Thoracic aorta (tissue), 2 donors: ENCODE measurements around the gene GTF3C4. TPM values are rescaled to one million over a fixed set of nuclear protein-coding genes. Genes with fewer than 3 reads are reported as not detected.

Experiments used
- ATAC-seq: fragments of 150-250 bp; one replicate; pipeline ENCODE4 v1.8.0; 2017; ENCODE audit warnings: low read depth; ENCODE audit not compliant: insufficient number of reproducible peaks, low FRiP score
- DNase-seq: peaks from one replicate; pipeline ENCODE4 v3.0.0-alpha.2; 2020; ENCODE audit warnings: low spot score
- H3K27ac ChIP-seq, 2 donors: fragments of 200-600 bp; sonication (generic); 1 replicate in 1 of 2; 2 replicates in 1 of 2; pipeline ENCODE4 v1.5.1; 2016; ENCODE audit warnings: mild to moderate bottlenecking in 2 of 2, moderate library complexity in 2 of 2
- H3K27me3 ChIP-seq: fragments of 200-600 bp; sonication (generic); replicated peaks from 2 replicates; pipeline ENCODE4 v1.6.0; 2016; ENCODE audit warnings: mild to moderate bottlenecking; ENCODE audit not compliant: insufficient read depth
- H3K36me3 ChIP-seq: fragments of 200-600 bp; sonication (generic); one replicate; pipeline ENCODE4 v1.5.1; 2016
- H3K4me1 ChIP-seq, 2 donors: fragments of 200-600 bp; sonication (generic); 1 replicate in 1 of 2; 2 replicates in 1 of 2; pipeline versions ENCODE4 v1.5.1 to v1.6.0; 2016; ENCODE audit warnings: low read depth in 2 of 2, mild to moderate bottlenecking in 1 of 2; ENCODE audit not compliant: control insufficient read depth in 1 of 2
- H3K4me3 ChIP-seq: fragments of 200-600 bp; sonication (generic); 2 replicates; pipeline ENCODE4 v1.5.1; 2016; ENCODE audit warnings: mild to moderate bottlenecking
- H3K9me3 ChIP-seq: fragments of 200-600 bp; sonication (generic); 2 replicates; pipeline ENCODE4 v1.5.1; 2016
- total RNA-seq, 2 donors: library from RNA; depleted of rRNA; stranded (reverse); fragments of >200 nt; gene quantifications; one replicate each; pipeline versions ENCODE4 v1.1.0 to v1.2.3, GENCODE V29; 2016
- TF ChIP-seq, protein P1 (sequence below): fragments of 200-600 bp; sonication (generic); IDR thresholded peaks from one replicate; pipeline ENCODE4 v1.5.1; 2019; ENCODE audit warnings: antibody characterized with exemption

The GTF3C4 gene
- total RNA-seq, 2 donors from 2014 or later = 7.2 to 16.4 TPM

DNA sequence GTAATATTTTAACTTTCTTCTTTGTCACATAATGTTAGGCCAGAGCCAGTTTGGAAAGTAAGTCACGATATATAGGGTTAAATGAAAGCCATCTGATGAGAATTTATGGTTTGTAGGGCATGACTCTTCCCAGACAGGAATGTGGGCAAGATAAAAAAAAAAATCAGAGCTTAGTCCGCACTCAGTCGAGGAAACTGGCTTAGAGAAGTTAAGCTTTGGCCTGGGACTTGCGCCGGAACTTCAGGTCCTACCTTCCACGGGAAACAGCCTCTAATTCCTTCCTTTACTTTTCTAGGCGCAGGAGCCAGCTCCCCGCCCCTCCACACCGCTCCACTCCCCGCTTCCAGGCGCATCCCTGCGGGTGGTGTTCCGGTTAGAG is 956 bp upstream of the GTF3C4 start:
- Histone ChIP-seq H3K4me1 (peaks cover 11 to 34% of the 10 kb centered on the region in 2 donors), H3K36me3 (no peaks in the 10 kb centered on the region), H3K4me3 (peak overlapping the region; percentile 94), H3K9me3 (no peaks in the 10 kb centered on the region), H3K27ac (peak overlapping the region; percentile 95 to 98), H3K27me3 (no peaks in the 10 kb centered on the region)
- TF ChIP-seq, protein P1, sequence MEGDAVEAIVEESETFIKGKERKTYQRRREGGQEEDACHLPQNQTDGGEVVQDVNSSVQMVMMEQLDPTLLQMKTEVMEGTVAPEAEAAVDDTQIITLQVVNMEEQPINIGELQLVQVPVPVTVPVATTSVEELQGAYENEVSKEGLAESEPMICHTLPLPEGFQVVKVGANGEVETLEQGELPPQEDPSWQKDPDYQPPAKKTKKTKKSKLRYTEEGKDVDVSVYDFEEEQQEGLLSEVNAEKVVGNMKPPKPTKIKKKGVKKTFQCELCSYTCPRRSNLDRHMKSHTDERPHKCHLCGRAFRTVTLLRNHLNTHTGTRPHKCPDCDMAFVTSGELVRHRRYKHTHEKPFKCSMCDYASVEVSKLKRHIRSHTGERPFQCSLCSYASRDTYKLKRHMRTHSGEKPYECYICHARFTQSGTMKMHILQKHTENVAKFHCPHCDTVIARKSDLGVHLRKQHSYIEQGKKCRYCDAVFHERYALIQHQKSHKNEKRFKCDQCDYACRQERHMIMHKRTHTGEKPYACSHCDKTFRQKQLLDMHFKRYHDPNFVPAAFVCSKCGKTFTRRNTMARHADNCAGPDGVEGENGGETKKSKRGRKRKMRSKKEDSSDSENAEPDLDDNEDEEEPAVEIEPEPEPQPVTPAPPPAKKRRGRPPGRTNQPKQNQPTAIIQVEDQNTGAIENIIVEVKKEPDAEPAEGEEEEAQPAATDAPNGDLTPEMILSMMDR = no peak
- DNase-seq (no peak), ATAC-seq (peak; percentile 12)

DNA sequence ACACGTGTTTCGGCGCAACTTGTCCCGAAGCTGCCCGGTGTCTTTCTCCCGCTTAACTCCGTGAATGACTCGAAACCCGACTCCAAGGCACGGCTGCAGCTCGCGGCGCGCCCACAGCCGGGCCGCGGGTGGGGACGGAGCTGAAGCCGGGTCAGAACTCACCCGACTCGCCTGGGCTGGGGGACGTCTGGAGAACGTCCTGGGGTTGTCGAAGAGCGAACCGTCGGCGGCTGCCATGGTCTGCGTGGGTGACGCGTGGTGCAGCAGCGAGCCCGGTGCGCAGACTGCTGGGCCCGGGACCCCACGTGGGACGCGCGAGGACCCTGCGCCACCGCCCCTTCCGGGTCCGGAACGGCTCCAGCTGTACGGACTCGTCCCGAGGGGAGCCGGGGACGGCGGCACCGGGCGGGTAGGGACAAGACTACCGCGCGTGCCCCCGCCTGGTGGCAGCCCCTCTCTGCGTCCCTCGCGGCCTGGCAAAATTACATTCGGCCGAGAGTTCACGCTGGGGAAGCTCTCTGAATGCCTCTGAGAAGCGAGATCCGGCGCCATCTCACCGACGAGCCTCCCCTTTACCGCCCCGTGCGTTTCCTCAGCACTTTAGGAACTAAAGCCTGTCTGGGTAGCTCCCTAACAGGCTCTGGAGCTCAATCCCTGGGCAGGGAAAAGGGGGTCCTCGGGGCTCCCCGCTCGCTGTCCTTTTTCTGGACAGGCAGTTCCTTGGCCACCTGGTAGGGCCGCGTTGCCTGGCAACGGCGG is 387 bp upstream of the GTF3C4 start, which contains the start of gene DDX31:
TSS of gene DDX31 (minus strand) at position 286 of the 759 bp plus-strand sequence. CDS start at position 237, 49 bp downstream.
- no peaks in the 10 kb centered on the region for H3K27me3 ChIP-seq
- ATAC-seq = peak; percentile 82
- TF ChIP-seq, protein P1 = no peak
- no peaks in the 10 kb centered on the region for H3K9me3 ChIP-seq
- no peaks in the 10 kb centered on the region for H3K36me3 ChIP-seq
- peak within 1 kb of the TSS; percentile 95 to 98 for H3K27ac ChIP-seq
- peaks cover 11 to 36% of the 10 kb centered on the region in 2 donors for H3K4me1 ChIP-seq
- H3K4me3 ChIP-seq = peak within 1 kb of the TSS; percentile 94
- peak; percentile 51 for DNase-seq

DNA sequence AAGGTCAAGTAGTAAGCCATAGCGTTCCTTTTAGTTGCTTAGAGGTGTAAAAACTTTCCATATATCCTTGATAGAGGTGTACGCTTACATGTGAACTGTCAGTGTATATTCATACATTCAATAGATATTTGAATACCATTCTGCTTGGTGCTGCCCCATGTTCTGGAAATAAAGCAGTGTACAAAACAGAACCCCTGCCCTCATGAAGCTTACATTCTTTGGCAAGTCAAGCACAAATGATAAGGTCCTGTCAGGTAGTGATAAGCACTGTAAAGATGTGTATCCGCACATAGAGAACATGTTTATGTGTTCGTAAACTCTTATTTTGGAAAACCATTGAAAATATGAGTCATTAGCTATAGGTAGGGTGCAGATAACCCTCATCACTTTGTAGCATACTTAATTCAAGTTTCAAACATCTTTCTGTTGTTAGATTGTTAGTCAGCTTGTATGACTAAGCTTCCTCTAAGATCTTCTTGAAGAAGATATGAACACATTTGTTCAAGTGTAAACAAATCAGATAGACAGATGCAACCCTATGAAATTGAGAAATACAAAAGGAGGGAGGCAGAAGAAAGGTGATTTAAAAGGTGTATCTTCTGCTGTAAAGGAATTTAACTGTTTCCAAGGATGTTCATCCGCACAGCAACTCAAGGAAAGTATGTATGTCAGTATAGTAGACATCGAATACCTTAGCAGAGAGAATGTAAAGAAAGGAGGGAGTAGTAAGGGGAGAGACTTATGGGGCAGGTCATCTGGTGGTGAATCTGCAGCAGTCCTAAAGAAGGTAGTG is 1.6 kb downstream of the GTF3C4 start:
- no peak overlapping the region for H3K27ac ChIP-seq
- no peaks in the 10 kb centered on the region for H3K9me3 ChIP-seq
- H3K4me1 ChIP-seq = peaks cover 14 to 47% of the 10 kb centered on the region in 2 donors
- H3K27me3 ChIP-seq = no peaks in the 10 kb centered on the region
- H3K36me3 ChIP-seq = no peaks in the 10 kb centered on the region
- DNase-seq (no peak), ATAC-seq (no peak)
- TF ChIP-seq, protein P1 = no peak
- peak overlapping the region; percentile 94 for H3K4me3 ChIP-seq

DNA sequence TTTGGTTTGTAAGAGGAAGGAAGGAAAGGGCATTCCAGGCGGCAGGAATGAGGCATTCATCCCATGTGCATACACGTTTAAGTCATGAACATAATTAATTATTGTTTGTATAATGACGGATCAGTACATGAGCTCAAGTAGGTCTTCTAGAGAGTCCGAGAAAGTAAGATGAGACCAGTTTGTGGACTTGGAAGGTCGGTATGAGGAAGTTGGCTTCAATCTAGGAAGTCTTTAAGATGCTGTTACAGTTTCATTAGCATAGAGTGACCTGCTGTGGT is 2.1 kb downstream of the GTF3C4 start:
- no peak for ATAC-seq
- TF ChIP-seq, protein P1 = no peak
- Histone ChIP-seq H3K36me3 (no peaks in the 10 kb centered on the region), H3K27me3 (no peaks in the 10 kb centered on the region), H3K9me3 (no peaks in the 10 kb centered on the region), H3K4me3 (no peak overlapping the region), H3K4me1 (peaks cover 14 to 47% of the 10 kb centered on the region in 2 donors), H3K27ac (no peak overlapping the region)
- no peak for DNase-seq

DNA sequence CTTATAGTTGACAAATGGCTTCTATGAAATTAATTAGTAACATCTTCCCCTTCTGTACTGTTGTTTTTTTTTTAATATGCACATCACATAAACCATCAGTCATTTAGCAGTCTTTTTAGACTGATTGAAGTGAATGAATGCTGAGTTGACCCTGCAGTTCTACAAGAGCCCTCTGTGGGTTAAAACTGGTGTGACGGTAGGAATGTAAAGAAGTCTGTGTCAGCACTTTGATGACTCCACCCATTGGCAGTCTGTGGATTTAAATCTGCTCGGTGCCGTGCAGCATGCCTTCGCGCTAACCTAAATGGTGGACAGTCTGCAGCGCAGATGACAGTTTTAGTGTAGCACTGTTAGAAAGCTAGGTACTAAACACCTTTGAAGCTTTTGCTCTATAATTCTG is 3.1 kb downstream of the GTF3C4 start:
- ATAC-seq (no peak), DNase-seq (no peak)
- TF ChIP-seq, protein P1 = no peak
- H3K27ac ChIP-seq = no peak overlapping the region
- H3K4me1 ChIP-seq = peaks cover 14 to 47% of the 10 kb centered on the region in 2 donors
- H3K4me3 ChIP-seq = no peak overlapping the region
- H3K9me3 ChIP-seq = no peaks in the 10 kb centered on the region
- no peaks in the 10 kb centered on the region for H3K27me3 ChIP-seq
- peaks cover 6% of the 10 kb centered on the region for H3K36me3 ChIP-seq
